SH-SY5Y (cell line): ENCODE data around the gene DAGLA.

Experiments used
- GATA2 ChIP-seq: IDR thresholded peaks from 2 replicates; pipeline ENCODE4 v1.6.1; 2011; ENCODE audit warnings: mild to moderate bottlenecking, low read depth, low read length
- GATA3 ChIP-seq: IDR thresholded peaks from 2 replicates; pipeline ENCODE4 v1.6.1; 2011; ENCODE audit warnings: low read depth, mild to moderate bottlenecking, low read length, moderate library complexity

GRCh38 chr11:61768376-61769076 lies 88.3 kb downstream of the DAGLA start:
- TF ChIP-seq GATA3 (no peak), GATA2 (no peak)
